GM20000 (cell line): Measurements from ENCODE around the gene PSAPL1.

Source experiments
- DNase-seq: peaks from one replicate; pipeline ENCODE4 v3.0.0; 2012; ENCODE audit warnings: low spot score
- TF ChIP-seq, protein P1 (sequence below): IDR thresholded peaks from 2 replicates; pipeline ENCODE4 v1.5.1; 2012; ENCODE audit warnings: mild to moderate bottlenecking, control low read depth; ENCODE audit errors: extremely low read depth, missing control alignments

The PSAPL1 gene

DNA sequence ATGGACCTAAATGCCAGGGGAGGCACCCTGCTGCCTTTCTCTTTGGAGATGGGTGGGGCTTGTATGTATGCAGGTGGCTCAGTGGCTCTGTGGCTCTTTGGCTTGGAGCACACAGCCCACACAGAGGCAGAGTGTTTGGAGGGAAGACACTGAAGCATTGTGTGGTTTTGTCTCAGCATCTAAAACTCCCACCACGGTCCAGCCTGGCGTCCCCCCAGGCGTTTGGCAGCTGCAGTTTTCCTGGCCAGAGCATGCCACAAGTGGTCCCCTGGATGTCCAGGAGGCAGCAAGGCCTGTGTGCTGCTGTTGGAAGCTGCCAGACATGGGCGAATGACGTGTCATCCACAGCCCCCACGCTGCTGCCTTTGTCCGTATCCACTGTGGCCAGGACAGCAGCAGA lies 32.2 kb upstream of the PSAPL1 start:
- TF ChIP-seq, protein P1, sequence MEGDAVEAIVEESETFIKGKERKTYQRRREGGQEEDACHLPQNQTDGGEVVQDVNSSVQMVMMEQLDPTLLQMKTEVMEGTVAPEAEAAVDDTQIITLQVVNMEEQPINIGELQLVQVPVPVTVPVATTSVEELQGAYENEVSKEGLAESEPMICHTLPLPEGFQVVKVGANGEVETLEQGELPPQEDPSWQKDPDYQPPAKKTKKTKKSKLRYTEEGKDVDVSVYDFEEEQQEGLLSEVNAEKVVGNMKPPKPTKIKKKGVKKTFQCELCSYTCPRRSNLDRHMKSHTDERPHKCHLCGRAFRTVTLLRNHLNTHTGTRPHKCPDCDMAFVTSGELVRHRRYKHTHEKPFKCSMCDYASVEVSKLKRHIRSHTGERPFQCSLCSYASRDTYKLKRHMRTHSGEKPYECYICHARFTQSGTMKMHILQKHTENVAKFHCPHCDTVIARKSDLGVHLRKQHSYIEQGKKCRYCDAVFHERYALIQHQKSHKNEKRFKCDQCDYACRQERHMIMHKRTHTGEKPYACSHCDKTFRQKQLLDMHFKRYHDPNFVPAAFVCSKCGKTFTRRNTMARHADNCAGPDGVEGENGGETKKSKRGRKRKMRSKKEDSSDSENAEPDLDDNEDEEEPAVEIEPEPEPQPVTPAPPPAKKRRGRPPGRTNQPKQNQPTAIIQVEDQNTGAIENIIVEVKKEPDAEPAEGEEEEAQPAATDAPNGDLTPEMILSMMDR: no peak

GRCh38 chr4:7466215-7466614 lies 31.5 kb upstream of the PSAPL1 start:
- TF ChIP-seq, protein P1: no peak
- no peak for DNase-seq

More for the DNA sequence above, 32.2 kb upstream of the PSAPL1 start:
- no peak for DNase-seq

GRCh38 chr4:7465017-7465416 lies 30.3 kb upstream of the PSAPL1 start:
- TF ChIP-seq, protein P1: no peak
- no peak for DNase-seq

DNA sequence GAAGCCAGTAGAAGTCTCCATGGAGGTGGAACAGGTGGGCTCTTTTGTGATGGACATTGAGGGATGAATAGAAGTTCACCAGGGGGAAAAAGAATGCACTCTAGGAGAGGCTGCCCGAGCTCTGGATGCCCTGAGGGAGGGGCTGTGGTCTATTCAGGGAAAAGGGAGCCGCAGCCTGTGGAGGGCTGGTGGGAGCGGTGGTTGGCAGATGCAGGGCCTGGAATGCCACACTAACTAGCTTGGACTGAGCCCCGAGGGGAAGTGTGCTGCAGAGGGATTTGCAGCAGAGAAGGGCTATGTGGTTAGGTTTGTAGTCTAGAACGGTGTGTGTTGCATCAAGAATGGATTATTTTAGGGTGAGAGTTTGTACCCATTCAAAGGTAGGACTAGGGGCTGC lies 29.5 kb upstream of the PSAPL1 start:
- no peak for DNase-seq
- TF ChIP-seq, protein P1: no peak

DNA sequence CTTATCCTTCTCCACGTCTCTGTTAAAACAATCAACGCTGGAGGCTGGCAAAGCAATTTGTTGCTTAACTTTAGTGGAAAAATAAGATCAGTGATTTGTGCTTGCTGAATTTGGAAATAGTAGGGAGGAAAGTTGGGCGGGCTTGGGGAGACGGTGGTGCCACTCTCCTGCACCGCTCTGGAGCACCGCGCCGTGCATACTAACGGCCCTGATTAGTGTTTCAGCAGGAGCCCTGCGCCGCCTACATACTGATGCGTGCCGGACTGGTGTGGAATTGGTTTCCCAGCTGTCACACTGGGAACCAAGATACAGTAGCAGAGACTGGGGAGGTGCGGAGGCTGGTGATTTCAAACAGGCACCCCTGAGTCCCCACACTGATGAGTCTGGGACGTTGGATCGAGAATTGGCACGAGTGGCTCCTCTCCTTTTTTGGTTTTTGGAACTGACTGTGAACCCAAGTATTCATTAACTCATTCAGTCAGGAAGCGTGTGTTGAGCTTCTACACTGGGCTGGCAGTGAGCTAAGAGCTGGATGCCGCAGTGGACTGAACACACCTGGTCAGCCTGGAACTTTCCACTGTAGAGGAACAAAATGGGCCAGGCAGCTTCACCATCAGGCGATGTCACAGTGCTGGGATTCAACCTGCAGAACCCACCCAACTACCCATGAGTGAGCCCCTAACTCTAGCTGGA lies 29.0 kb upstream of the PSAPL1 start:
- TF ChIP-seq, protein P1: no peak
- DNase-seq: no peak

- DNase-seq: no peak
- TF ChIP-seq, protein P1: no peak
Measured at GRCh38 chr4:7462509-7462971, 27.8 kb upstream of the PSAPL1 start.

DNA sequence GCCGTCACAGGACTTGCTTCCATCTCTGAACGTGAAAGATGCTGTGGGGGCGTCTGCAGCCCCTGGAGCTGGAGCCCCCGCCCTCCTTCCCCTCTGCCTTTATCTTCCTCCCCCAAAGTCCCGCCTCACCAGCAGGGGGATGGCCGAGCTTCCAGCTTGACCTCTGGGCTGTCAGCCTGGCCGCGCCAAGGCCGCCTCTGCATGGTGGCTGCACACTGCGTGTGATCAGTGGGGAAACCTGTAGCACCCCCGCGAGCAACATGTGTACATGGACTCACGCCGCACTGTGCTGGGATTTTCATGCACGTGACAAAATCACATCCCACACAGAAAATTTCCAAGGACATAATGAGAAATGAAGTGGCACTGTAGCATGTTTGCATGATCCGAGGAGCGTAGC lies 26.5 kb upstream of the PSAPL1 start:
- no peak for DNase-seq
- TF ChIP-seq, protein P1: no peak
